SK-N-SH treated with all-trans-retinoic acid at 6 μM for 48 hours (cell line): ENCODE results near the gene RNASE12.

ENCODE experiments used
- OSR1 ChIP-seq: fragments of 250-450 bp; sonication (Bioruptor Pico); IDR thresholded peaks from 2 replicates; pipeline ENCODE4 v1.8.0; 2022; ENCODE audit warnings: moderate library complexity, mild to moderate bottlenecking, inconsistent platforms
- PPARA ChIP-seq: fragments of 250-450 bp; sonication (Bioruptor Pico); IDR thresholded peaks from 2 replicates; pipeline ENCODE4 v1.5.0; 2020; ENCODE audit warnings: mild to moderate bottlenecking, borderline replicate concordance
- ZNF565 ChIP-seq: fragments of 450-650 bp; formaldehyde crosslinking; conservative IDR thresholded peaks from 2 replicates; pipeline ENCODE4 v1.5.0; 2020; ENCODE audit warnings: low read depth, mild to moderate bottlenecking, moderate library complexity

DNA sequence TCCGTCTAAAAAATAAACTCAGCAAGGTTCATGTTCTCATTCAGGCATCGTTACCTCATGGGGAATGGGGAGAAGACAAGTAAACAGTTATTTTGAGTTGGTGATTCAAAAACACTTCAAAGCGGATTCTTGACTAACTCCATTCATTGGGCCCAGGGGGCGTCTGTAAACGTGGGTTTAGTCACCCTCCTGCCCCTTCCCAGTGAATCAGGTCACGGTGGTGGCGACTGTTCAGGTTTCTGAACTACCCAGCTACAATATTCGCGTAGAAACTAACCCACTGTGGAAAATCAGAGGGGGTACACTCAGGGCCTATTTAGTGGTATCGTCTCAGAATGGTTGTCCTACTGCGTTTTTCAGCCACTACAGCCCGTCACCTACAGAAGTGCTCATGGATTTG is 35.1 kb upstream of the RNASE12 start:
- TF ChIP-seq PPARA = no peak
- TF ChIP-seq ZNF565 = no peak
- TF ChIP-seq OSR1 = no peak
